ENCODE measurements around the gene RUSF1. TPM values are rescaled to one million over a fixed set of nuclear protein-coding genes. Genes with fewer than 3 reads are reported as not detected.
"Not testable (repeated sequence)": the region's sequence is repeated elsewhere in the genome, so short reads cannot be mapped to it uniquely, and the experiment has no call there.

RUSF1 gene
- total RNA-seq, 1 experiment from 2014 or later = 39.9 TPM

GRCh38 chr16:31525113-31525512 is 16.9 kb upstream of the RUSF1 start:
- TF ChIP-seq EZH2 (IDR thresholded peaks at IDR 0.05; ENCODE audit: low read length, unreplicated experiment) (no peak), EZH2phosphoT487 (IDR thresholded peaks at IDR 0.05; ENCODE audit: borderline replicate concordance, low read length) (no peak), CTCF (conservative IDR thresholded peaks at IDR 0.05; ENCODE audit: low read depth, low read length) (no peak)
- Histone ChIP-seq H3K4me3 (ENCODE audit: low read length) (no peak overlapping the region), H3K4me1 (ENCODE audit: insufficient read depth, low read length) (no peaks in the 10 kb centered on the region), H3K4me2 (ENCODE audit: low read length) (no peak overlapping the region), H3K79me2 (ENCODE audit: low read length) (no peaks in the 10 kb centered on the region), H2AFZ (ENCODE audit: low read length) (no peak overlapping the region), H3K9me2 (replicated peaks; ENCODE audit: low read length) (no peaks in the 10 kb centered on the region), H3F3A (ENCODE audit: low read length, unreplicated experiment) (no peaks in the 10 kb centered on the region), H3K9ac (ENCODE audit: low read length) (no peak overlapping the region), H4K20me1 (ENCODE audit: low read length) (no peaks in the 10 kb centered on the region), H3K9me3 (ENCODE audit: low read length) (no peaks in the 10 kb centered on the region), H3K36me3 (ENCODE audit: low read depth, low read length) (no peaks in the 10 kb centered on the region), H3K27me3 (ENCODE audit: low read length) (peaks cover 18% of the 10 kb centered on the region), H3K27ac (ENCODE audit: low read length) (no peak overlapping the region)
- POLR2A ChIA-PET (ENCODE audit: unreplicated experiment) = no interaction called here
- CTCF ChIA-PET = no interaction called here
- BruUV-seq (replicated peaks) = no TSS peak
- intact Hi-C loops (cut with micrococcal nuclease) = no loop called here
- no peak for DNase-seq
- no peak for ATAC-seq

DNA sequence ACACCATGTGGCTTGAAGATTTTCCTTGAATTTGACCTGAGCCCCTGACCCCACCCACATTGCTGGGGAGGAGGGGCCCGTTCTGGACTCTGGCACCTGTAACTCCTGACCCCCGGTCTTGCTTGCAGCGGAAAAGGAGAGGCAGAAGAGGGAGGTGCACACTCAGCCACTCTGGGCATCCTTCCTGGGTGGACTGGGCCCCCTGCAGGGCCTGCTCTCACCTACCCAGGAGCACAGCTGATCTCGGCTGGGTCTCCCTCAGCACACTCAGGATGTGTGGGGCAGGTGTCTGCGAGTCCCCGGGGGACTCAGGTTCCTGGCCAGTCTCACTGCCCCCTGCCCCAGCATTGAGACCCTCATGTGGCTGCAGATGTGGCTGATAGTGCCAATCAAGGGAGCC is 15.6 kb upstream of the RUSF1 start:
- H3K4me1 ChIP-seq (ENCODE audit: insufficient read depth, low read length); H3K9me2 ChIP-seq (replicated peaks; ENCODE audit: low read length); H4K20me1 ChIP-seq (ENCODE audit: low read length); H3K4me3 ChIP-seq (ENCODE audit: low read length); H2AFZ ChIP-seq (ENCODE audit: low read length); intact Hi-C loops (cut with micrococcal nuclease); H3F3A ChIP-seq (ENCODE audit: low read length, unreplicated experiment); BruUV-seq (replicated peaks); H3K4me2 ChIP-seq (ENCODE audit: low read length); H3K9ac ChIP-seq (ENCODE audit: low read length); ATAC-seq; H3K36me3 ChIP-seq (ENCODE audit: low read depth, low read length); H3K27ac ChIP-seq (ENCODE audit: low read length); DNase-seq; H3K79me2 ChIP-seq (ENCODE audit: low read length); POLR2A ChIA-PET (ENCODE audit: unreplicated experiment); H3K9me3 ChIP-seq (ENCODE audit: low read length): not testable (repeated sequence)
- CTCF ChIA-PET = interaction anchor here (0.7 kb wide), 1 partner anchor 381 kb away, joined by 3 read pairs; no protein-coding TSS in a partner anchor
- H3K27me3 ChIP-seq (ENCODE audit: low read length) = peaks cover 17% of the 10 kb centered on the region

GRCh38 chr16:31522071-31522470 is 13.9 kb upstream of the RUSF1 start:
- Histone ChIP-seq H3K9me3 (ENCODE audit: low read length) (no peaks in the 10 kb centered on the region), H3K36me3 (ENCODE audit: low read depth, low read length) (no peaks in the 10 kb centered on the region), H3K4me2 (ENCODE audit: low read length) (no peak overlapping the region), H4K20me1 (ENCODE audit: low read length) (no peaks in the 10 kb centered on the region), H3K79me2 (ENCODE audit: low read length) (no peaks in the 10 kb centered on the region), H3F3A (ENCODE audit: low read length, unreplicated experiment) (no peaks in the 10 kb centered on the region), H3K27me3 (ENCODE audit: low read length) (peaks cover 4% of the 10 kb centered on the region; the same call in 1 of the 2 replicates), H3K9ac (ENCODE audit: low read length) (no peak overlapping the region), H2AFZ (ENCODE audit: low read length) (no peak overlapping the region), H3K4me1 (ENCODE audit: insufficient read depth, low read length) (no peaks in the 10 kb centered on the region), H3K27ac (ENCODE audit: low read length) (no peak overlapping the region), H3K9me2 (replicated peaks; ENCODE audit: low read length) (no peaks in the 10 kb centered on the region), H3K4me3 (ENCODE audit: low read length) (no peak overlapping the region)
- no TSS peak for BruUV-seq (replicated peaks)
- ChIA-PET POLR2A (ENCODE audit: unreplicated experiment) (no interaction called here), CTCF (no interaction called here)
- intact Hi-C loops (cut with micrococcal nuclease) = no loop called here
- DNase-seq = no peak
- ATAC-seq = no peak
- TF ChIP-seq CTCF (conservative IDR thresholded peaks at IDR 0.05; ENCODE audit: low read depth, low read length) (no peak), EZH2 (IDR thresholded peaks at IDR 0.05; ENCODE audit: low read length, unreplicated experiment) (no peak), EZH2phosphoT487 (IDR thresholded peaks at IDR 0.05; ENCODE audit: borderline replicate concordance, low read length) (no peak)

Measured in PC-3 (cell line).